NCI-H146 treated with DMSO at 0.1 percent for 48 hours (cell line): Measurements from ENCODE around the gene VASH1.
"Not testable (repeated sequence)": the region's sequence is repeated elsewhere in the genome, so short reads cannot be mapped to it uniquely, and the experiment has no call there.

Experiments used
- DNase-seq: peaks from one replicate; lab custom pipeline; 2025; ENCODE audit not compliant: unreplicated experiment; lab: John Stamatoyannopoulos, UW

Gene VASH1

DNA sequence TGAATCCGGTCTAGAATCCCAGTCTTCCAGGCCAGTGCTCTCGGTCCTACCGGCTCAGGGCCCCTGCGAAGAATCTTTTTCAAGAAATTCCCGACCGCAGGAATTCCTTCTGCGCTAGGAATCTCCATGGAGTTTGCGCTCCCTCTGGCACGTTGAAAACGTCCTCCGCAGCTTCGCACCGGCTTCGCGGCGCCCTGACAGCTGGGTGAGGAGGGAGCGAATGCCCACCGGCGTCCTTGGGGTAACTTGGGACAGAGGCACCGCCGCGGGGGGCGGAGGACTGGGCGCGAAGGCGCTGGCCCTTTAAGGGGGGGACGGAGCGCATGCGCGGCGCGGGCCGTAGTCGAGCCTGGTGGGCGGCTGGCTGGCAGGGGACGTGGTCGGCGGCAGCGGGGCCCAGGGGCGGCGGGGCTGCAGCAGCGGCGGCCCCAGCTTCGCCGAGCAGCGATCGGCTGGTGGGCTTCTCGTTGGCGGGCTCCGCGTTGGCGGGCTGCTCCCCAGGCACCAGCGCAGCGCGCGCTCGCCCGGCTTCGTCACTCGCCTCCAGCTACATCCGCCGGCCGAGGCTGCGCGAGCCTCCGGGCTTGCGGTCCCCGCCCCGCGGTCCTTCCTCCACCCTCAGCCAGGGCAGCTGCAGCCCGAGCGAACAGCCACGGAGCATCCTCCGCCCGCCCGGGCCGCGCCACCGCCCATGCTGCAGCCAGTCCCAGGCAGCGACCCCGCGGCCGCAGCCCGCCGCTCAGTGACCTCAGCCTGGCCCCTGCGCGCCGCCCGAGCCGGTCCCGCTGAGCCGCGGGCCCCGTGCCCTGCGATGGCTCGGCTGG, at the start of gene VASH1:
Gene VASH1, plus strand, starts transcription at position 333 of the 824 bp plus-strand sequence. CDS start 1,354 bp downstream, outside the sequence.
- DNase-seq, result peak; percentile 8

DNA sequence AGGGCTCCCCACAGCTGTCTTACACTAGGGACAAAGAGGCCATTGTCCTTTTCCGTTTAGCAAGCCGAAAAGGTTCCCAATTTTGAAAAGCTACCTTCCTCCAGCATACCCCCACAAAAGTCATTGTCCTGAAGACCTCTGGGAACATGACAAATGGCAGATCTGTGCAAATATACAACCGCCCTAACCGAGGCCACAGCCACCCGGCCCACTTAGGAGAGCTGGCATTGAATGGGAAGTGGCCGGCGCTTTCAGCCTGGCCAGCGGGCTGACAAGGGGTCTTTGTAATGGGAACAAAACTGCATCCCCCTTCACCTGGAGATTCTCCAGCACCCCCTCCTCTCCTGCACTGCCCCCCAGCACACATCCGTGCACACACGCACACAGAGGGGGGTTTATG, 48.1 kb upstream of the VASH1 start:
- no peak for DNase-seq

DNA sequence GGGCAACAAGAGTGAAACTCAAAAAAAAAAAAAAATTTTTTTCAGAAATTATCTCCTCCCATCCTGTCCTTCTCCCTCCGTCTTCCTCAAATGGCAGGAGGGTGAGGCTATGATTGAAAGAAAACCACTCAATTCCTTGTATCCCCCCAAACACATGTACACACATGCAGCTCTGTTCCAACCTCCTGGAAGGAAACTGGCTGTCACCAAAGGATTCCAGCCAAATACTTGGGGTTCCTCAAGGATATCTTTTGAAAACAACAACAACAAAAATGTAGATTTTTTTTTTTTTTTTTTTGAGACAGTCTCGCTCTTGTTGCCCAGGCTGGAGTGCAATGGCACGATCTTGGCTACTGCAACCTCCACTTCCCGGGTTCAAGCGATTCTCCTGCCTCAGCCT, 46.8 kb upstream of the VASH1 start:
- no peak for DNase-seq

- no peak for DNase-seq
Measured at GRCh38 chr14:76715101-76715500, 46.2 kb upstream of the VASH1 start.

GRCh38 chr14:76715511-76716081, 45.7 kb upstream of the VASH1 start:
- DNase-seq, result no peak

- DNase-seq, result no peak
Measured at GRCh38 chr14:76716285-76716684, 45.0 kb upstream of the VASH1 start.

DNA sequence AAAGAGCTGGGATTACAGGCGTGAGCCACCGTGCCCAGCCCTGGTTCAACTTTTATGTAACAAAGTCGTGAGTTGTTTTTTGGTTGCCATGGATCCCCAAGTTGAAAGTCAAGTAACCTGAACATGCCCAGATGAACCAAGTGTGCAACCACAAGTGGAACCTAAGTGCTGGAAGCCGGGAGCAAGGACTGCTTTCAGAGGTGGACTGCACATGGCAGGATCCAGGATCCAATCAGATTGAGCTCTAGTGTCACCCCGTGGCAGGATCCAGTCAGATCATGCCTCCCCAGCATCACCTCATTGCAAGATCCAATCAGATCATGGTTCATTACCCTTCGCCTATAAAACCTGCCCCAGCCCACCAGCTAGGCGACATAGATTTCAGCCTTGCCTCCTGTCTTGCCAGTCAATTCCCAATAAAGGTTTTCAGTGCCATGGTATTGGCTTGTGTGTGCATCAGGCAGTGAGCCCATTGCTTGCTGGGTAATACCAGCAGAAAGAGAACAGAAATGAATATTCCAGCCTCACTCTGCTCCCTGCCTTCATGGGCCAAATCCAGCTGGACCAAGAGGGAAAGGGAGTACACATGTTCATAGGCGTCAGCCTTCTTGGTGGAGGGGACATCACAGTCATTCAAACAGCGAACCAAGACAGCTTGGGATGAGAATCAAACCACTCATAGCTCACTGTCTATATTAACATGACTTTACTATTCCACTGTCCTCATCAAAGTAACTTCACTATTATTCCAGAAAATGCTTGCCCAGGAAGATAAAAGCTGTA, 43.6 kb upstream of the VASH1 start:
- no peak for DNase-seq

DNA sequence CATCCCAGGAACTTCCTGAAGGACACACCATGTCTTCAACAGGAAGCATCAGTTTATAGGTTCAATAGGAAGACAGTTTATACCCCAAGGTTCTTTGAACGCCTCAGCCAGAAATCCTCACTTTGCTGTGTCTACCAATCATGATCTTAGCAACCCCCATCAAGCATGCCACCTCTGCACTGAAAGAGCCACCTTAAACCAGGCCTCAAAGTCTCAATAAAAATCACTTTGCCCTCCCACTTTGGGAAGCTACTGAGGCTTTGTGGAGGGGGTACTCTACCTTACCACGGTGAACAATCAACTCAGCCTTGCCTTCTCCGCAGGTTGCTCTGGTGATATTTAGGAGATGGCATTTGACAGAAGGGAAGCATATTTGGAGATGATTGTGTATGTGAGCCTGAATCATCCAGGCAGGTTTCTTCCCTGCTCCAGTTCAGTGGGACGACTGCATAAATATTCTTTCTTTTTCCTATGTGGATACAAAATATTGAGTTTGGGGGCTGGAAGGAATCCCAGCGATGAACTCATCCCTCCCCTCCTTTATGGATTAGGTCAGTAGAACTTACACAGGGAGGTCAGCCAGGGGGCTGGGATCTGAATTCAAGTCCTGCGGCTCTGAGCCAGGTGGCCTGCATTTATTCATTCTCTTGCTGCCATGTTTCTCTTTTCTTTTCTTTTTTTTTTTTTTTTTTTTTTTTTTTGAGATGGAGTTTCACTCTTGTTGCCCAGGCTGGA, 42.8 kb upstream of the VASH1 start:
- DNase-seq, result no peak

DNA sequence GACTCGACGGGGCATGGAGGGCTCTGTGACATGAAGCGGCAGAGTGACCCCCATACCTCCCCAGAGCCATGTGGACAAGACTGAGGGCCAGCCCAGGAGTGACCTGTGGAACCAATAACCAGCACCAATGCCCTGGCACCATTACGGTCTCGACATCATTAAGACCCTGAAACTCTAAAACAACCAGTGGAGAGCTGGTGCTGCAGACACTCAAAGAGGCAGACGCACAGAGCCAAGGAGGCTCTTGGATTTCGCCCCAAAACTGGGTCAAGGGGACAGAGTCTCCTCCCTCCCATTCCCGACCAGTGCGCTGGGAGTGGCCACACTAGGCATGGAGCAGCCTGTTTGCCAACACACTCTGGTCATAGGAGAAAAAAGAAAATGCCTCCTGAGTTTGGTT, 41.6 kb upstream of the VASH1 start:
- DNase-seq, result no peak

GRCh38 chr14:76720382-76720813, 40.9 kb upstream of the VASH1 start:
- DNase-seq, result no peak

GRCh38 chr14:76721506-76721905, 39.8 kb upstream of the VASH1 start:
- DNase-seq, result not testable (repeated sequence)

GRCh38 chr14:76724651-76725550, 36.4 kb upstream of the VASH1 start:
- no peak for DNase-seq

- no peak for DNase-seq
Measured at GRCh38 chr14:76726551-76726970, 34.7 kb upstream of the VASH1 start.

DNA sequence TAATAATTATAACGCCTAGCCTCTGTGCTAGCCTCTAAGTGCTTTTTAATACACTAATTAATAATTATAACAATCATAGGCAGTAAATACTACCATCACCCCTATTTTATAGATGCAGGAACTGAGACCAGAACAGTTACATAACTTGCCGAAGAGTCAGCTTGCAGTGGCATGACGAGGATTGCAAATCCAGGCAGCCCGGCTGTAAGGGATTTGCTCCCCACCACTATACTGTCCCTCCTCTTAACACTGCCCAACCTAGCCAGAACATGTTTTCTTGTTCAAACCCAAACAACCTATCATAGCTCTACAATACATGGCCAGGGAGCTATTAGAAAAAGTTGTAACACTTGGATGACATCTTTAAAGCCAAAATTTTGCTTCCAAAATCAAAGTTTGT, 33.9 kb upstream of the VASH1 start:
- no peak for DNase-seq

GRCh38 chr14:76727901-76728300, 33.4 kb upstream of the VASH1 start:
- no peak for DNase-seq

DNA sequence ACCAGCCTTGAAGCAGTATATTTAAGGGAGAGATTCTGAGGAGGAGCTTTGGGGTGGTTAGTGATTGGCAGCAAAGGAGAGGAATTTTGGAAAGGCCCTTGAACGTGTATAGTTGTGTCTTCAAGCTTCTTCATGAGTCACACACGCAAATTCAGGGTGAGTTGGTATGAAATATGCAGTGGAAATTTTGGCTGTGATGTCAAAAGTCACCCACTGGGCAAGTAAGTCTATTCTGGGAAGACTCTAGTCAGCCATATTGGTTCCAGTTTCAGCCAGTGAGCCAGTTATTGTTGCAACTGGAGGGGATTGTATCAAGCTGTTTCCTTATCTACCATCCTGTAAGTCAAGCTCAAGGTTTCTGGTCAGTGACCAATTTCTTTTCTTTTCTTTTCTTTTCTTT, 32.0 kb upstream of the VASH1 start:
- DNase-seq, result no peak

DNA sequence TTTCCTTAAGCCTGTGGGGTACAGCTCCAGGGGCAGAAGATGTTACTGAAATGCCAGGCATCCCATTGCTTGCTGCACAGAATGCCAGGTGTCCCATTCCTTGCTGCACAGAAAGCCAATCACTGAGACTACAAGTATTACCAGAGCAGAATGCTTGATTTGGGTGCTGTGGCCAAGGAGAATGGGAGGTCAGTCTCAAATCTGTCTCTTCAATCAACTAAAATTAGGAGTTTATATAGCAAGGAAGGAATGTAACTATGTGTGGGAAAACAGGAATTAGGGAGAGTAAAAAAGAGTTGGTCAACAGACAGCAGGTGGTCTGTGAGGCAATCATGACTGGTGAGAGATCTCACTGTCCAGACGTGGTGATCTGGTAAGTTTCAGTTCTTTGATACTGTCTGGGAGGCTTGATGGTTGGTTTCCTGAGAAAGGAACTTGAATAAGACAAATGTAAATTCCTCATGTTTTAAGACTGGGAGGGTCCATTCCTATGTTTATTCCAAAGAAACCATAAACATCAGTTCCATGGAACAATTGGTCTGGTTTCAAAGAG, 31.2 kb upstream of the VASH1 start:
- DNase-seq, result no peak

GRCh38 chr14:76734501-76734900, 26.8 kb upstream of the VASH1 start:
- not testable (repeated sequence) for DNase-seq

- DNase-seq, result no peak
Measured at GRCh38 chr14:76736514-76736913, 24.8 kb upstream of the VASH1 start.

GRCh38 chr14:76741074-76741473, 20.2 kb upstream of the VASH1 start:
- DNase-seq, result no peak
